GM12891 (cell line): ENCODE measurements around the gene ESPNL.
A peak's percentile ranks its signal among the peaks of the same experiment; 100 is the strongest.

Experiments used
- DNase-seq: peaks from one replicate; pipeline ENCODE4 v3.0.0; 2011; ENCODE audit warnings: low spot score; ENCODE audit not compliant: insufficient read length
- FAIRE-seq: peaks from 2 replicates; lab custom pipeline; 2011; peaks lifted over from hg19 to GRCh38; lab: Jason Lieb, UNC
- PAX5 ChIP-seq: IDR thresholded peaks from 2 replicates; pipeline ENCODE4 v1.6.1; 2011; ENCODE audit warnings: low read length, moderate library complexity, mild to moderate bottlenecking; ENCODE audit not compliant: insufficient read depth, severe bottlenecking
- POLR2A ChIP-seq: IDR thresholded peaks from 2 replicates; pipeline ENCODE4 v1.6.1; 2011; ENCODE audit warnings: low read depth, low read length, control low read depth
- POLR2AphosphoS5 ChIP-seq: IDR thresholded peaks from 2 replicates; pipeline ENCODE4 v1.6.1; 2011; ENCODE audit warnings: low read depth, low read length, control low read depth
- POU2F2 ChIP-seq: IDR thresholded peaks from 2 replicates; pipeline ENCODE4 v1.6.1; 2011; ENCODE audit warnings: low read depth, mild to moderate bottlenecking, control low read depth, low read length, moderate library complexity
- SPI1 ChIP-seq: IDR thresholded peaks from 2 replicates; pipeline ENCODE4 v1.6.1; 2011; ENCODE audit warnings: low read depth, low read length, control low read depth
- TAF1 ChIP-seq: IDR thresholded peaks from 2 replicates; pipeline ENCODE4 v1.6.1; 2011; ENCODE audit warnings: low read depth, low read length, control low read depth

ESPNL gene

GRCh38 chr2:238171575-238172187 lies 71.5 kb downstream of the ESPNL start:
- DNase-seq (no peak), FAIRE-seq (no peak)
- TF ChIP-seq PAX5, result no peak
- no peak for TF ChIP-seq TAF1
- no peak for TF ChIP-seq POLR2AphosphoS5

- no peak for FAIRE-seq
- no peak for DNase-seq
- TF ChIP-seq POLR2A (no peak), SPI1 (no peak), PAX5 (no peak), POLR2AphosphoS5 (no peak), TAF1 (no peak), POU2F2 (no peak)
Observed at GRCh38 chr2:238172439-238172838, 72.3 kb downstream of the ESPNL start.

- FAIRE-seq, result no peak
- TF ChIP-seq POLR2AphosphoS5 (no peak), POLR2A (no peak), POU2F2 (no peak), PAX5 (no peak), TAF1 (no peak), SPI1 (no peak)
- DNase-seq, result no peak
Observed at GRCh38 chr2:238173692-238174091, 73.6 kb downstream of the ESPNL start.

GRCh38 chr2:238174291-238174690 lies 74.2 kb downstream of the ESPNL start:
- DNase-seq, result no peak
- TF ChIP-seq POLR2A (no peak), POU2F2 (no peak), TAF1 (no peak), PAX5 (no peak), SPI1 (no peak), POLR2AphosphoS5 (no peak)
- FAIRE-seq, result no peak

- DNase-seq, result no peak
- no peak for FAIRE-seq
- TF ChIP-seq POLR2AphosphoS5, result peak; percentile 42; the same call in 1 of the 2 replicates
- no peak for TF ChIP-seq SPI1
- no peak for TF ChIP-seq POU2F2
- no peak for TF ChIP-seq TAF1
- no peak for TF ChIP-seq POLR2A
- TF ChIP-seq PAX5, result no peak
Observed at GRCh38 chr2:238174701-238175100, 74.6 kb downstream of the ESPNL start.

GRCh38 chr2:238176613-238177012 lies 76.5 kb downstream of the ESPNL start:
- TF ChIP-seq PAX5 (no peak), SPI1 (no peak), POLR2A (no peak)
- DNase-seq, result no peak
- no peak for FAIRE-seq

GRCh38 chr2:238180554-238180953 lies 80.4 kb downstream of the ESPNL start:
- TF ChIP-seq PAX5 (no peak), POLR2A (no peak), POU2F2 (no peak), SPI1 (no peak), TAF1 (no peak), POLR2AphosphoS5 (no peak)
- no peak for FAIRE-seq
- no peak for DNase-seq

- no peak for TF ChIP-seq TAF1
- TF ChIP-seq POLR2A, result no peak
- no peak for TF ChIP-seq POLR2AphosphoS5
- TF ChIP-seq POU2F2, result no peak
- TF ChIP-seq SPI1, result no peak
- TF ChIP-seq PAX5, result no peak
- DNase-seq, result no peak
- no peak for FAIRE-seq
Observed at GRCh38 chr2:238182362-238182761, 82.2 kb downstream of the ESPNL start.
